Chondrocyte (in vitro differentiated cells): ENCODE results near the gene HMGB1. TPM values are rescaled to one million over a fixed set of nuclear protein-coding genes. Genes with fewer than 3 reads are reported as not detected.
"Not testable (repeated sequence)": the region's sequence is repeated elsewhere in the genome, so short reads cannot be mapped to it uniquely, and the experiment has no call there.

Source experiments
- DNase-seq: peaks from one replicate; pipeline ENCODE4 v3.0.0; 2021; ENCODE audit warnings: mixed read lengths, low spot score
- H3K27ac Mint-ChIP-seq: one replicate; pipeline ENCODE4 v1.8.0; 2021; ENCODE audit warnings: mild to moderate bottlenecking, moderate library complexity, mixed read lengths; ENCODE audit not compliant: unreplicated experiment
- H3K27me3 Mint-ChIP-seq: 2 replicates; pipeline ENCODE4 v1.8.0; 2021; ENCODE audit warnings: low read depth, mixed read lengths
- H3K36me3 Mint-ChIP-seq: 2 replicates; pipeline ENCODE4 v1.8.0; 2021; ENCODE audit warnings: low read depth, mixed read lengths
- H3K4me1 Mint-ChIP-seq: 2 replicates; pipeline ENCODE4 v1.8.0; 2021; ENCODE audit warnings: low read depth, mild to moderate bottlenecking, mixed read lengths
- H3K4me3 Mint-ChIP-seq: one replicate; pipeline ENCODE4 v1.8.0; 2021; ENCODE audit warnings: mild to moderate bottlenecking, moderate library complexity, mixed read lengths; ENCODE audit not compliant: unreplicated experiment
- H3K9me3 Mint-ChIP-seq: 2 replicates; pipeline ENCODE4 v1.8.0; 2021; ENCODE audit warnings: low read depth, mixed read lengths
- total RNA-seq: library from RNA; stranded (reverse); gene quantifications from 3 replicates; pipeline ENCODE4 v1.2.1, GENCODE V29; 2021
- TF ChIP-seq, protein P1 (sequence below): fragments of 200-600 bp; sonication (generic); IDR thresholded peaks from 2 replicates; pipeline ENCODE4 v1.5.0; 2021; ENCODE audit warnings: antibody characterized with exemption, mild to moderate bottlenecking, moderate library complexity

The HMGB1 gene
- total RNA-seq, 1 donor from 2014 or later, result 182 TPM

DNA sequence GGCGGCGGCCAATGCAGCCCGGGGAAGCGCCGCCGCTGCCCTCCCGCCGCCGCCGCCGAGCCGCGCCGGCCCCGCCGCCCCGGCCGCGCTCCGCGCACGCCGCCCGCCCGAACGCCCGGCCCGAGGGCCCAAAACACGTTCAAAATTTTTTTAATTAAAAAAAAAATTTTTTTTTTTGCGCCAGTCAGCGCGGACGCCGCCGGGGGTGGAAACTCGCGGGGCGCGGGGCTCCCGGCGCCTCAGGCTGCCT lies 468 bp downstream of the HMGB1 start:
- Mint-ChIP-seq H3K27ac (no peak overlapping the region), H3K27me3 (no peaks in the 10 kb centered on the region), H3K9me3 (no peaks in the 10 kb centered on the region), H3K4me1 (peaks cover 40% of the 10 kb centered on the region), H3K36me3 (peaks cover 11% of the 10 kb centered on the region), H3K4me3 (no peak overlapping the region)
- TF ChIP-seq, protein P1, sequence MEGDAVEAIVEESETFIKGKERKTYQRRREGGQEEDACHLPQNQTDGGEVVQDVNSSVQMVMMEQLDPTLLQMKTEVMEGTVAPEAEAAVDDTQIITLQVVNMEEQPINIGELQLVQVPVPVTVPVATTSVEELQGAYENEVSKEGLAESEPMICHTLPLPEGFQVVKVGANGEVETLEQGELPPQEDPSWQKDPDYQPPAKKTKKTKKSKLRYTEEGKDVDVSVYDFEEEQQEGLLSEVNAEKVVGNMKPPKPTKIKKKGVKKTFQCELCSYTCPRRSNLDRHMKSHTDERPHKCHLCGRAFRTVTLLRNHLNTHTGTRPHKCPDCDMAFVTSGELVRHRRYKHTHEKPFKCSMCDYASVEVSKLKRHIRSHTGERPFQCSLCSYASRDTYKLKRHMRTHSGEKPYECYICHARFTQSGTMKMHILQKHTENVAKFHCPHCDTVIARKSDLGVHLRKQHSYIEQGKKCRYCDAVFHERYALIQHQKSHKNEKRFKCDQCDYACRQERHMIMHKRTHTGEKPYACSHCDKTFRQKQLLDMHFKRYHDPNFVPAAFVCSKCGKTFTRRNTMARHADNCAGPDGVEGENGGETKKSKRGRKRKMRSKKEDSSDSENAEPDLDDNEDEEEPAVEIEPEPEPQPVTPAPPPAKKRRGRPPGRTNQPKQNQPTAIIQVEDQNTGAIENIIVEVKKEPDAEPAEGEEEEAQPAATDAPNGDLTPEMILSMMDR, result no peak
- no peak for DNase-seq

GRCh38 chr13:30464496-30465342 lies 1.0 kb downstream of the HMGB1 start:
- no peaks in the 10 kb centered on the region for H3K27me3 Mint-ChIP-seq
- H3K4me3 Mint-ChIP-seq, result peak overlapping the region; percentile 75
- H3K27ac Mint-ChIP-seq, result peak overlapping the region; percentile 97
- H3K4me1 Mint-ChIP-seq, result peaks cover 40% of the 10 kb centered on the region
- H3K9me3 Mint-ChIP-seq, result no peaks in the 10 kb centered on the region
- peaks cover 11% of the 10 kb centered on the region for H3K36me3 Mint-ChIP-seq
- no peak for DNase-seq
- TF ChIP-seq, protein P1, result no peak

- TF ChIP-seq, protein P1, result no peak
- Mint-ChIP-seq H3K36me3 (peaks cover 13% of the 10 kb centered on the region), H3K27ac (peak overlapping the region; percentile 97), H3K9me3 (no peaks in the 10 kb centered on the region), H3K4me3 (peak overlapping the region; percentile 75), H3K4me1 (peaks cover 40% of the 10 kb centered on the region), H3K27me3 (no peaks in the 10 kb centered on the region)
- no peak for DNase-seq
Observed at GRCh38 chr13:30463787-30464495, 1.8 kb downstream of the HMGB1 start.

DNA sequence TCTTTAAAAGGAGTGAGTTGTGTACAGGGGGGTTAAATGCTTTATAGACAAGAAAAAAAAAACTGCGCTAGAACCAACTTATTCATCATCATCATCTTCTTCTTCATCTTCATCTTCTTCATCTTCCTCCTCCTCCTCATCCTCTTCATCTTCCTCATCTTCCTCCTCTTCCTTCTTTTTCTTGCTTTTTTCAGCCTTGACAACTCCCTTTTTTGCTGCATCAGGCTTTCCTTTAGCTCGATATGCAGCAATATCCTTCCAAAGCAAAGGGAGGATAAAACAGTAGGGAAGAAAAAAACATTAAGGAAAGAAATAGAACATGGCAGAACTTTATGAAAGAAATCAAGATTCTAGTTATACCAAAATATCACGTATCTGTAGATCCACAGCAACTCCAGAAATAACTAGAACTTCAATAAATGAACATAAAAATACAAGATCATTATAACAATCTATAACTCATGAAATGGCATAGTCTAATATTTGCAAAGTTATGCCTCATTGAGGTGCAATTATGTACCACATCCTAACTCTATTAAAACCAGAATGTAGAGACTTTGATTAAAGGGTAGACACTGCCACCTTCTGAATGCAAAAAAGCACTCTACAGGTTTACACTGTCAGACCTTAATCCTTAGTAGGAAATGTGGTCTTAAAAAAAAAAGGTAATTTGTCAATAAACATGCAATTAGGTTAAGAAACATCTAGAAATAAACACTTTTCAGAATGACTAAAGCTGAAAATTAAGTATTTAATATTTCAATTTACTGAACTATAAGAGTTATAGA lies 4.3 kb downstream of the HMGB1 start:
- H3K27ac Mint-ChIP-seq, H3K27me3 Mint-ChIP-seq, DNase-seq, H3K9me3 Mint-ChIP-seq, H3K4me3 Mint-ChIP-seq: not testable (repeated sequence)
- peaks cover 33% of the 10 kb centered on the region for H3K4me1 Mint-ChIP-seq
- TF ChIP-seq, protein P1, result peak; percentile 81
- peaks cover 16% of the 10 kb centered on the region for H3K36me3 Mint-ChIP-seq

DNA sequence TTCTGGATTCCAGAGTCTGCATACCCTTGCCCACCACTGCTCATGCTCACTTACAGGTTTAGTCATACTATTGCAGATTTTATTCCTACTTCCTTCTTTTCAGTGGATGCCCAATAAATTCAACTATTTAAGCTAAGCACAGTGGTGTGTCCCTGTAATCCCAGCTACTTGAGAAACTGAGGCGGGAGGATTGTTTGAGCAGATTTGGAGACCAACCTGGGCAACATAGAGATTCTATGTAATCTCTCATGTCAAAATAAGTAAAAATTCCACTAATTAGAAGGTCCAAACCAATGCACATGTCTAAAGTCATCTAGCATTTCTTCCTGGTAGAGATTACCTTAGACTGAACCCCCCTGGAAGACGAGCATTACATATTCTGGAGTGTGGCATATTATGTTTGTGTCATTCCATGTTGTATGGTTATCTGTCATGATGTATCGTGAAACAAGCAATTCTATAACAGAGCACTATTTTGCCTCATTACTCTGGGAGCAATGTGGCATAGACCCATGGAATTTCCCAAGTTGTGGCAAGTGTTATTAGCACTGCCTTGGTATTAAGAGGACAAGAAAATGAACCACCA lies 8.3 kb downstream of the HMGB1 start:
- Mint-ChIP-seq H3K4me1 (peaks cover 10% of the 10 kb centered on the region), H3K27me3 (no peaks in the 10 kb centered on the region), H3K4me3 (no peak overlapping the region), H3K9me3 (no peaks in the 10 kb centered on the region), H3K27ac (no peak overlapping the region), H3K36me3 (peaks cover 13% of the 10 kb centered on the region)
- no peak for DNase-seq
- TF ChIP-seq, protein P1, result no peak
